Adipose tissue (tissue), 3 donors: ENCODE data around the gene ELAVL2. TPM values are rescaled to one million over a fixed set of nuclear protein-coding genes. Genes with fewer than 3 reads are reported as not detected.
"Not testable (repeated sequence)": the region's sequence is repeated elsewhere in the genome, so short reads cannot be mapped to it uniquely, and the experiment has no call there.

Experiments used
- H3K27ac ChIP-seq: one replicate; pipeline ENCODE4 v1.5.1; 2013; ENCODE audit warnings: low read depth, low read length
- WGBS, 3 donors: extraction: QIAGEN DNeasy Blood & Tissue Kit; methylation state at CpG; one replicate each; pipeline ENCODE4 v1.1.7; 2013; 5-methylcytosine and 5-hydroxymethylcytosine counted together
- polyA plus RNA-seq, 3 donors: library from polyadenylated mRNA; stranded (reverse); fragments of 200-250 nt; gene quantifications; one replicate each; pipeline ENCODE4 v1.2.3, GENCODE V29; 2013
- donor health status: healthy with polysubstance abuse.
- donor health status: Bipolar disorder and iron deficiency.
- donor health status: healthy.

ELAVL2 gene
- polyA plus RNA-seq, 3 donors, result 0.01 TPM; not detected in 2

GRCh38 chr9:23740531-23740930, 85.5 kb downstream of the ELAVL2 start:
- WGBS, 3 donors, result 55 to 78% (median 60%) methylated on average over 2 of the region's 2 CpGs
- no peak overlapping the region for H3K27ac ChIP-seq

- 66 to 77% (median 72%) methylated on average over 3 of the region's 3 CpGs for WGBS, 3 donors
- no peak overlapping the region for H3K27ac ChIP-seq
Measured at GRCh38 chr9:23739753-23740152, 86.3 kb downstream of the ELAVL2 start.

- no peak overlapping the region for H3K27ac ChIP-seq
- WGBS, 3 donors, result 62 to 91% (median 89%) methylated on average over 5 of the region's 5 CpGs
Measured at GRCh38 chr9:23736293-23736692, 89.7 kb downstream of the ELAVL2 start.

GRCh38 chr9:23733495-23734078, 92.5 kb downstream of the ELAVL2 start:
- H3K27ac ChIP-seq, result no peak overlapping the region
- WGBS, 3 donors, result 63 to 78% (median 75%) methylated on average over 2 of the region's 2 CpGs

- 50 to 60% (median 57%) methylated on average over 3 of the region's 3 CpGs for WGBS, 3 donors
Measured at GRCh38 chr9:23731353-23731752, 94.7 kb downstream of the ELAVL2 start.

GRCh38 chr9:23730364-23730763, 95.7 kb downstream of the ELAVL2 start:
- no peak overlapping the region for H3K27ac ChIP-seq
- WGBS, 3 donors, result 71 to 84% (median 78%) methylated on average over 2 of the region's 2 CpGs

More at GRCh38 chr9:23731353-23731752, 94.7 kb downstream of the ELAVL2 start:
- H3K27ac ChIP-seq, result no peak overlapping the region

- no peak overlapping the region for H3K27ac ChIP-seq
- WGBS, 3 donors, result 80 to 82% (median 81%) methylated on average over 2 of the region's 2 CpGs
Measured at GRCh38 chr9:23728736-23729135, 97.3 kb downstream of the ELAVL2 start.

GRCh38 chr9:23725279-23725946, 100.6 kb downstream of the ELAVL2 start:
- WGBS, 3 donors, result 78 to 87% (median 84%) methylated on average over 6 of the region's 6 CpGs
- H3K27ac ChIP-seq, result no peak overlapping the region

- no peak overlapping the region for H3K27ac ChIP-seq
- WGBS, 3 donors, result 78 to 89% (median 89%) methylated on average over 2 of the region's 2 CpGs
Measured at GRCh38 chr9:23723672-23724071, 102.4 kb downstream of the ELAVL2 start.

GRCh38 chr9:23723048-23723447, 103.0 kb downstream of the ELAVL2 start:
- not testable (repeated sequence) for H3K27ac ChIP-seq
- 85 to 95% (median 89%) methylated on average over 4 of the region's 4 CpGs for WGBS, 3 donors

GRCh38 chr9:23721466-23721865, 104.6 kb downstream of the ELAVL2 start:
- H3K27ac ChIP-seq, result no peak overlapping the region

GRCh38 chr9:23717505-23717904, 108.5 kb downstream of the ELAVL2 start:
- H3K27ac ChIP-seq, result no peak overlapping the region
- 73 to 80% (median 78%) methylated on average over 2 of the region's 2 CpGs for WGBS, 3 donors

GRCh38 chr9:23707249-23707648, 118.8 kb downstream of the ELAVL2 start:
- 71 to 87% (median 87%) methylated on average over 3 of the region's 3 CpGs for WGBS, 3 donors
- H3K27ac ChIP-seq, result no peak overlapping the region

- H3K27ac ChIP-seq, result no peak overlapping the region
- WGBS, 3 donors, result 70 to 80% (median 74%) methylated on average over 3 of the region's 3 CpGs
Measured at GRCh38 chr9:23702311-23702922, 123.6 kb downstream of the ELAVL2 start.

GRCh38 chr9:23701291-23701690, 124.7 kb downstream of the ELAVL2 start:
- no peak overlapping the region for H3K27ac ChIP-seq
- 89 to 98% (median 97%) methylated on average over 6 of the region's 6 CpGs for WGBS, 3 donors

- H3K27ac ChIP-seq, result no peak overlapping the region
- 56 to 73% (median 68%) methylated on average over 2 of the region's 2 CpGs for WGBS, 3 donors
Measured at GRCh38 chr9:23700359-23700758, 125.7 kb downstream of the ELAVL2 start.

GRCh38 chr9:23698161-23698560, 127.9 kb downstream of the ELAVL2 start:
- no peak overlapping the region for H3K27ac ChIP-seq
- 52 to 75% (median 70%) methylated on average over 1 of the region's 1 CpG for WGBS, 3 donors

GRCh38 chr9:23695572-23695971, 130.5 kb downstream of the ELAVL2 start:
- no peak overlapping the region for H3K27ac ChIP-seq
- whole genome bisulfite sequencing, 3 donors, result 65 to 86% (median 83%) methylated on average over 5 of the region's 5 CpGs

- H3K27ac ChIP-seq, result no peak overlapping the region
- WGBS, 3 donors, result 80 to 90% (median 88%) methylated on average over 5 of the region's 5 CpGs
Measured at GRCh38 chr9:23693374-23693773, 132.7 kb downstream of the ELAVL2 start.

- H3K27ac ChIP-seq, result no peak overlapping the region
- WGBS, 3 donors, result 76 to 95% (median 95%) methylated on average over 1 of the region's 1 CpG
Measured at GRCh38 chr9:23686896-23687295, 139.1 kb downstream of the ELAVL2 start.
